HG02870 (cell line): ENCODE measurements around the gene EIF2B2.

Experiments used
- ATAC-seq: cut with Tn5 transposase; IDR thresholded peaks from one replicate; pipeline ENCODE4 v1.9.1; 2021; ENCODE audit warnings: mild to moderate bottlenecking, moderate library complexity; ENCODE audit not compliant: unreplicated experiment

Gene EIF2B2

GRCh38 chr14:74973905-74974363 lies 28.8 kb upstream of the EIF2B2 start:
- no peak for ATAC-seq

- ATAC-seq, result no peak
Measured at GRCh38 chr14:74974364-74975058, 28.2 kb upstream of the EIF2B2 start.

- no peak for ATAC-seq
Measured at GRCh38 chr14:74975059-74975810, 27.5 kb upstream of the EIF2B2 start.

GRCh38 chr14:74976264-74977113 lies 26.2 kb upstream of the EIF2B2 start:
- ATAC-seq, result no peak

- no peak for ATAC-seq
Measured at GRCh38 chr14:74977164-74977900, 25.4 kb upstream of the EIF2B2 start.

- ATAC-seq, result no peak
Measured at GRCh38 chr14:74977901-74978385, 24.8 kb upstream of the EIF2B2 start.

- ATAC-seq, result no peak
Measured at GRCh38 chr14:74978416-74978947, 24.2 kb upstream of the EIF2B2 start.

GRCh38 chr14:74979029-74979428 lies 23.7 kb upstream of the EIF2B2 start:
- ATAC-seq, result no peak

GRCh38 chr14:74979442-74980397 lies 23.0 kb upstream of the EIF2B2 start:
- ATAC-seq, result no peak

- no peak for ATAC-seq
Measured at GRCh38 chr14:74980398-74980730, 22.4 kb upstream of the EIF2B2 start.

GRCh38 chr14:74980731-74981461 lies 21.8 kb upstream of the EIF2B2 start:
- no peak for ATAC-seq

- no peak for ATAC-seq
Measured at GRCh38 chr14:74981462-74981782, 21.3 kb upstream of the EIF2B2 start.

GRCh38 chr14:74981833-74982232 lies 20.9 kb upstream of the EIF2B2 start:
- ATAC-seq, result no peak

GRCh38 chr14:74982661-74983060 lies 20.1 kb upstream of the EIF2B2 start:
- ATAC-seq, result no peak

GRCh38 chr14:74983343-74983742 lies 19.4 kb upstream of the EIF2B2 start:
- no peak for ATAC-seq

GRCh38 chr14:74984236-74985027 lies 18.3 kb upstream of the EIF2B2 start:
- ATAC-seq, result no peak

GRCh38 chr14:74985028-74985310 lies 17.8 kb upstream of the EIF2B2 start:
- no peak for ATAC-seq

GRCh38 chr14:74985806-74986205 lies 16.9 kb upstream of the EIF2B2 start:
- no peak for ATAC-seq
